K562 (cell line): ENCODE measurements around the gene SMIM29. TPM values are rescaled to one million over a fixed set of nuclear protein-coding genes. Genes with fewer than 3 reads are reported as not detected.

Experiments used
- CBFB ChIP-seq: sonication (generic); formaldehyde crosslinking; IDR thresholded peaks from 2 replicates; pipeline ENCODE4 v1.4.0; 2020; ENCODE audit warnings: mild to moderate bottlenecking, missing genetic modification reagents
- EGR1 ChIP-seq: fragments of 450-650 bp; conservative IDR thresholded peaks from 2 replicates; pipeline ENCODE4 v1.6.1; 2017; ENCODE audit warnings: mild to moderate bottlenecking
- EWSR1 ChIP-seq: fragments of 450-650 bp; IDR thresholded peaks from 2 replicates; pipeline ENCODE4 v1.6.1; 2018; ENCODE audit warnings: borderline replicate concordance, mild to moderate bottlenecking, low read depth, moderate library complexity; ENCODE audit not compliant: partially characterized antibody
- HDAC8 ChIP-seq: fragments of 450-650 bp; IDR thresholded peaks from 2 replicates; pipeline ENCODE4 v1.6.1; 2016; ENCODE audit warnings: mild to moderate bottlenecking, missing genetic modification characterization, moderate library complexity, missing compliant biosample characterization
- HNRNPL ChIP-seq: fragments of 200-400 bp; formaldehyde crosslinking; IDR thresholded peaks from 2 replicates; pipeline ENCODE4 v1.6.1; 2017; ENCODE audit warnings: low read depth, mild to moderate bottlenecking, low read length
- LCOR ChIP-seq: sonication (generic); formaldehyde crosslinking; IDR thresholded peaks from 2 replicates; pipeline ENCODE4 v1.8.0; 2022; ENCODE audit warnings: mild to moderate bottlenecking, missing genetic modification reagents
- MCM3 ChIP-seq: fragments of 450-650 bp; IDR thresholded peaks from 2 replicates; pipeline ENCODE4 v1.6.1; 2016
- NFATC3 ChIP-seq: fragments of 450-650 bp; IDR thresholded peaks from 2 replicates; pipeline ENCODE4 v1.6.1; 2017; ENCODE audit warnings: mild to moderate bottlenecking
- NFE2 ChIP-seq: IDR thresholded peaks from 2 replicates; pipeline ENCODE4 v1.6.1; 2014; ENCODE audit warnings: antibody characterized with exemption, low read depth
- PTBP1 ChIP-seq: fragments of 200-400 bp; formaldehyde crosslinking; IDR thresholded peaks from 2 replicates; pipeline ENCODE4 v1.6.1; 2017; ENCODE audit warnings: low read depth, low read length
- RBFOX2 ChIP-seq: fragments of 200-400 bp; formaldehyde crosslinking; IDR thresholded peaks from 2 replicates; pipeline ENCODE4 v1.6.1; 2017; ENCODE audit warnings: low read depth, mild to moderate bottlenecking, low read length, moderate library complexity
- RBM25 ChIP-seq: fragments of 200-400 bp; formaldehyde crosslinking; IDR thresholded peaks from 2 replicates; pipeline ENCODE4 v1.6.1; 2018; ENCODE audit warnings: low read length, low read depth, moderate library complexity; ENCODE audit not compliant: severe bottlenecking
- SIN3A ChIP-seq, 2 experiments: fragments of 150-350 bp in 1 of 2; IDR thresholded peaks; 2 replicates each; pipeline ENCODE4 v1.6.1; 2011 to 2016; ENCODE audit warnings: borderline replicate concordance in 2 of 2, low read depth in 2 of 2, low read length in 2 of 2, mild to moderate bottlenecking in 2 of 2, moderate library complexity in 2 of 2; ENCODE audit not compliant: control insufficient read depth in 1 of 2
- SMARCE1 ChIP-seq: fragments of 450-650 bp; IDR thresholded peaks from 2 replicates; pipeline ENCODE4 v1.7.1; 2016; ENCODE audit warnings: mild to moderate bottlenecking
- SMC3 ChIP-seq: conservative IDR thresholded peaks from 2 replicates; pipeline ENCODE4 v1.6.1; 2011; ENCODE audit warnings: low read depth, low read length, improper control_type of control experiment; ENCODE audit not compliant: insufficient read depth
- SNIP1 ChIP-seq: fragments of 450-650 bp; IDR thresholded peaks from 2 replicates; pipeline ENCODE4 v1.7.1; 2017; ENCODE audit warnings: low read depth, mild to moderate bottlenecking
- SPI1 ChIP-seq: IDR thresholded peaks from 2 replicates; pipeline ENCODE4 v1.6.1; 2011; ENCODE audit warnings: low read depth, low read length, control low read depth, borderline replicate concordance
- TAF1 ChIP-seq: IDR thresholded peaks from 2 replicates; pipeline ENCODE4 v1.6.1; 2011; ENCODE audit warnings: mild to moderate bottlenecking, low read length, moderate library complexity; ENCODE audit not compliant: insufficient read depth, control insufficient read depth, severe bottlenecking; ENCODE audit errors: extremely low read depth
- THRAP3 ChIP-seq: fragments of 450-650 bp; IDR thresholded peaks from 2 replicates; pipeline ENCODE4 v1.6.1; 2016; ENCODE audit warnings: mild to moderate bottlenecking, inconsistent platforms, borderline replicate concordance
- XRCC3 ChIP-seq: fragments of 450-650 bp; IDR thresholded peaks from 2 replicates; pipeline ENCODE4 v1.6.1; 2017; ENCODE audit warnings: mild to moderate bottlenecking, moderate library complexity
- ZKSCAN8 ChIP-seq: fragments of 200-800 bp; sonication (Bioruptor generic); IDR thresholded peaks from 2 replicates; pipeline ENCODE4 v1.6.1; 2016; ENCODE audit warnings: missing genetic modification characterization, missing compliant biosample characterization
- ZNF124 ChIP-seq: sonication (generic); formaldehyde crosslinking; IDR thresholded peaks from 2 replicates; pipeline ENCODE4 v1.8.1; 2022; ENCODE audit warnings: missing genetic modification reagents
- ZNF354B ChIP-seq: fragments of 250-450 bp; sonication (Bioruptor Pico); IDR thresholded peaks from 2 replicates; pipeline ENCODE4 v1.4.0; 2020
- ZNF41 ChIP-seq: fragments of 250-450 bp; sonication (Bioruptor Pico); conservative IDR thresholded peaks from 2 replicates; pipeline ENCODE4 v1.4.0; 2020; ENCODE audit warnings: mild to moderate bottlenecking
- ZNF76 ChIP-seq: fragments of 250-450 bp; sonication (Bioruptor Pico); IDR thresholded peaks from 2 replicates; pipeline ENCODE4 v1.4.0; 2020; ENCODE audit warnings: mild to moderate bottlenecking, moderate library complexity, borderline replicate concordance
- ZSCAN29 ChIP-seq: fragments of 450-650 bp; IDR thresholded peaks from 2 replicates; pipeline ENCODE4 v1.6.1; 2017
- ZZZ3 ChIP-seq: fragments of 450-650 bp; IDR thresholded peaks from 2 replicates; pipeline ENCODE4 v1.6.1; 2016; ENCODE audit warnings: antibody characterized with exemption, mild to moderate bottlenecking, moderate library complexity
- polyA plus RNA-seq, 8 experiments: library from polyadenylated mRNA; depleted of rRNA in 4 of 8; stranded (reverse) in 5 of 8; unstranded in 3 of 8; fragments of >200 nt; fragmentation: Nextera tagmentation in 2 of 8; fragmentation: Illumina TruSeq in 1 of 8; extraction: Ambion mirVana in 2 of 8; extraction: Trizol in 1 of 8; gene quantifications; 2 replicates each; pipeline versions ENCODE4 v1.2.1 to v1.2.3, GENCODE V29; 2011 to 2014; ENCODE audit warnings: inconsistent platforms in 1 of 8, missing spikeins in 1 of 8
- total RNA-seq, 7 experiments: library from RNA; depleted of rRNA in 6 of 7; stranded (reverse); fragments of >200 nt in 6 of 7; fragmentation: Illumina TruSeq in 2 of 7; extraction: Trizol in 2 of 7; gene quantifications; 2 replicates each; pipeline versions ENCODE4 v1.2.1 to v1.2.3, GENCODE V29; 2011 to 2021; ENCODE audit warnings: low replicate concordance in 1 of 7
- TF ChIP-seq, protein P1 (sequence below): sonication (generic); formaldehyde crosslinking; IDR thresholded peaks from 2 replicates; pipeline ENCODE4 v1.8.1; 2023; ENCODE audit warnings: mild to moderate bottlenecking, missing genetic modification reagents
- TF ChIP-seq, protein P2 (sequence below): fragments of 450-650 bp; formaldehyde crosslinking; conservative IDR thresholded peaks from 2 replicates; pipeline ENCODE4 v1.4.0; 2022; ENCODE audit warnings: mild to moderate bottlenecking, missing genetic modification characterization

Gene SMIM29
- total and polyA plus RNA-seq, 9 of the 15 experiments (the other 6 are each of a cell fraction or from before 2014, with no cell fraction given) = 6.5 to 36.7 (median 20.9) TPM

DNA sequence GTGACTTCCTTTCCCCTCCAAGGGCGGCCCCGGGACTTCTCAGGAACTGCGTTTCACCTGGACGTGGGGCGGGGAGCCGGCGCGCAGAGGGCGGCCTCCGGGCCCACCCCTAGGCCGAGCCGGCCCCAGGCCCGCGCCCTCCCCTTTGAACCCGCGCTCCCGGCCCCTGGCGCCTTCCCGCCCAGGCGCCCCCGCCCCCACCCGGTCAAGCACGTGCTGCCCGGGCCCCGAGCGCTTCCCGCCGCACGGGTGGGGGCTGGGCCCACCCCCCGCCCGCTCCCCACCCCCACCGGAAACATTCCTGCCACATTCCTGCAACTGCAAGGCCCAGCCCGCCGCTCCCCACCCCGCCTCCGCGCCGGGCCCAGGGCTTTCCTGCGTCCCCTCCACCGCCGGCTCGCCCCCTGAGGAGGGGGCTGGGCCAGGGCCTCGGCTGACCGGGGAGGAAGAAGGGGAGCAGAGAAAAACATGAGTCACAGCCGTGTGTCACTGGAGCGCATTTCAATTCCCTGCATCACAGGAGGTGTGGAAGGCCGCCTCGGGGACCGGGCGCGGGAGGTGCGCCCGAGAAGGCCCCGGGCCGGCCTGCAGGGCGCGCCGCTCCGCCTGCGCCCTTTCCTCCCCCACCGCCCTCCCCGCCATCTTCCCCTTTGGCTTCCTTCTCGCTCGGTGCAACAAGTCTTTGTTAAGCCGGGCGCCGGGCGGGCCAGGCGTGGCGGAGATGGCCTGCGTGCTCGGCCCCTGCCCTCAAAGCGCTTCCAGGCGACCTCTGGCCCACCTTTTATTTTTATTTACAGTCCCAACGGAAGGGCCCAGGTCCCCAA lies 13.3 kb downstream of the SMIM29 start (continued):
- TF ChIP-seq, protein P1, sequence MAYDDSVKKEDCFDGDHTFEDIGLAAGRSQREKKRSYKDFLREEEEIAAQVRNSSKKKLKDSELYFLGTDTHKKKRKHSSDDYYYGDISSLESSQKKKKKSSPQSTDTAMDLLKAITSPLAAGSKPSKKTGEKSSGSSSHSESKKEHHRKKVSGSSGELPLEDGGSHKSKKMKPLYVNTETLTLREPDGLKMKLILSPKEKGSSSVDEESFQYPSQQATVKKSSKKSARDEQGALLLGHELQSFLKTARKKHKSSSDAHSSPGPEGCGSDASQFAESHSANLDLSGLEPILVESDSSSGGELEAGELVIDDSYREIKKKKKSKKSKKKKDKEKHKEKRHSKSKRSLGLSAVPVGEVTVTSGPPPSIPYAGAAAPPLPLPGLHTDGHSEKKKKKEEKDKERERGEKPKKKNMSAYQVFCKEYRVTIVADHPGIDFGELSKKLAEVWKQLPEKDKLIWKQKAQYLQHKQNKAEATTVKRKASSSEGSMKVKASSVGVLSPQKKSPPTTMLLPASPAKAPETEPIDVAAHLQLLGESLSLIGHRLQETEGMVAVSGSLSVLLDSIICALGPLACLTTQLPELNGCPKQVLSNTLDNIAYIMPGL (CRISPR knock-in tag) = no peak; the same call in 1 of the 2 replicates
- TF ChIP-seq ZNF41 (CRISPR knock-in tag) (0 out of 2 replicates have a peak, but pooled peaks have one; percentile 31), ZZZ3 (no peak), SNIP1 (no peak), SIN3A (IDR thresholded peaks at IDR 0.05; ENCODE audit: borderline replicate concordance in 2 of 2, control insufficient read depth in 1 of 2, low read depth in 2 of 2, low read length in 2 of 2) (peak; percentile 5 to 39; a peak in 1 of 4 replicates), EGR1 (peak; percentile 91), XRCC3 (no peak), NFE2 (peak; percentile 47; the same call in 1 of the 2 replicates), TAF1 (peak; percentile 31), SMARCE1 (no peak), RBFOX2 (peak; percentile 86), LCOR (no peak), NFATC3 (no peak), ZSCAN29 (no peak), SMC3 (no peak), PTBP1 (no peak), SPI1 (peak; percentile 22; the same call in 1 of the 2 replicates), HDAC8 (tag) (0 out of 2 replicates have a peak, but pooled peaks have one; percentile 58), ZKSCAN8 (CRISPR knock-in tag) (no peak), EWSR1 (no peak), MCM3 (no peak), THRAP3 (no peak), ZNF76 (no peak), ZNF124 (CRISPR knock-in tag) (no peak), HNRNPL (peak; percentile 68; the same call in 1 of the 2 replicates), CBFB (CRISPR knock-in tag) (no peak), ZNF354B (CRISPR knock-in tag) (no peak), RBM25 (no peak)
- TF ChIP-seq, protein P2, sequence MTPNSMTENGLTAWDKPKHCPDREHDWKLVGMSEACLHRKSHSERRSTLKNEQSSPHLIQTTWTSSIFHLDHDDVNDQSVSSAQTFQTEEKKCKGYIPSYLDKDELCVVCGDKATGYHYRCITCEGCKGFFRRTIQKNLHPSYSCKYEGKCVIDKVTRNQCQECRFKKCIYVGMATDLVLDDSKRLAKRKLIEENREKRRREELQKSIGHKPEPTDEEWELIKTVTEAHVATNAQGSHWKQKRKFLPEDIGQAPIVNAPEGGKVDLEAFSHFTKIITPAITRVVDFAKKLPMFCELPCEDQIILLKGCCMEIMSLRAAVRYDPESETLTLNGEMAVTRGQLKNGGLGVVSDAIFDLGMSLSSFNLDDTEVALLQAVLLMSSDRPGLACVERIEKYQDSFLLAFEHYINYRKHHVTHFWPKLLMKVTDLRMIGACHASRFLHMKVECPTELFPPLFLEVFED (CRISPR knock-in tag) = 0 out of 2 replicates have a peak, but pooled peaks have one; percentile 1
